SK-N-SH treated with all-trans-retinoic acid at 6 μM for 48 hours (cell line): Measurements from ENCODE around the gene COL6A2.

Experiments used
- ARNTL ChIP-seq: fragments of 450-650 bp; formaldehyde crosslinking; IDR thresholded peaks from 2 replicates; pipeline ENCODE4 v1.5.0; 2020; ENCODE audit warnings: low read depth, mild to moderate bottlenecking, moderate library complexity, borderline replicate concordance
- GLIS3 ChIP-seq: fragments of 250-450 bp; sonication (Bioruptor Pico); IDR thresholded peaks from 2 replicates; pipeline ENCODE4 v1.5.0; 2020; ENCODE audit warnings: mild to moderate bottlenecking, moderate library complexity

DNA sequence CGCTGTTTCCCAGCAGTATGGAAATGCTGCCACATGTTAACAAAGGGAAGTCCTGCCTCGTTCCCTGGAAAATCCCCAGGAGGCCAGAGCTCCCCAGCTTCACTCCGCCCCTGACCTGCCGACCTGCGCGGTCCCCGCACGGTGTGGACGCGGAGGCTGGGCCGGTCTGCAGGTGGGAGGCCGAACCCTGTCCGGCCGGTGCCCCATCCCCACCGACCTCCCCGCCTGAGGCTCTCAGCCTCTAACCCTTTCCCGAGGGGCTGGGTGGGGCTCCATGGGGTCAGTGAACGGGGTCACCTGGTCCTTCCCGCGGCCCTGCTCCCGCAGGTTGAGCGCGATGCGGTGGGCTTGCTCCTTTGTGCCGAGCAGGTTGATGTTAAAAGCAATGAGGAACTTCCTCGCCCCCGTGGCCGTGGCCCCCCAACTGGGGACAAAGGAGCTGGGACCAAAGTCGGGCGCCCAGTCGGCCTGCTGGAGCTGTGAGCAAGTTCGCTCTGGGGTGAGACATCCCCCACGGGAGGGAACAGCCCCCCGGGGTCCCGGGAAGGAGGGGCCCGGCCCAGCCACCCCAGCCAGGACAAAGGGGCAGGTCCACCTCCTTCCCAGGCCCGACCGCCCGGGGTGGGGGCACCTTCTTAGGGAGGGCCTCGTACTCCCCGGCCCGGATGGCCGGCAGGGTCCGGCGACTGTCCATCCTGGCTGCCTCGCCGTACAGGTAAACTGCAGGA, 53.5 kb downstream of the COL6A2 start:
- no peak for TF ChIP-seq ARNTL
- no peak for TF ChIP-seq GLIS3 (CRISPR knock-in tag)
